Measurements from ENCODE around the gene PIK3R6. TPM values are rescaled to one million over a fixed set of nuclear protein-coding genes. Genes with fewer than 3 reads are reported as not detected.

Gene PIK3R6
- total and polyA plus RNA-seq, 10 of the 15 experiments (the other 5 are each of a cell fraction or from before 2014, with no cell fraction given): 6.7 to 146 (median 68.2) TPM

GRCh38 chr17:8861495-8862181 lies 5.8 kb downstream of the PIK3R6 start (continued):
- TF ChIP-seq PBX3 (IDR thresholded peaks at IDR 0.05; ENCODE audit: insufficient replicate concordance, low read depth, low read length): peak; percentile 28
- TF ChIP-seq RELA (IDR thresholded peaks at IDR 0.05; ENCODE audit: borderline replicate concordance, partially characterized antibody): no peak
- TF ChIP-seq, protein P1, sequence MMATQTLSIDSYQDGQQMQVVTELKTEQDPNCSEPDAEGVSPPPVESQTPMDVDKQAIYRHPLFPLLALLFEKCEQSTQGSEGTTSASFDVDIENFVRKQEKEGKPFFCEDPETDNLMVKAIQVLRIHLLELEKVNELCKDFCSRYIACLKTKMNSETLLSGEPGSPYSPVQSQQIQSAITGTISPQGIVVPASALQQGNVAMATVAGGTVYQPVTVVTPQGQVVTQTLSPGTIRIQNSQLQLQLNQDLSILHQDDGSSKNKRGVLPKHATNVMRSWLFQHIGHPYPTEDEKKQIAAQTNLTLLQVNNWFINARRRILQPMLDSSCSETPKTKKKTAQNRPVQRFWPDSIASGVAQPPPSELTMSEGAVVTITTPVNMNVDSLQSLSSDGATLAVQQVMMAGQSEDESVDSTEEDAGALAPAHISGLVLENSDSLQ (IDR thresholded peaks at IDR 0.05): peak; percentile 75
- TF ChIP-seq TCF7 (IDR thresholded peaks at IDR 0.05; ENCODE audit: borderline replicate concordance): no peak
- TF ChIP-seq ELK1 (IDR thresholded peaks at IDR 0.05; ENCODE audit: low read depth, low read length): no peak
- 0 out of 2 replicates have a peak, but pooled peaks have one; percentile 10 for TF ChIP-seq BACH1 (IDR thresholded peaks at IDR 0.05; ENCODE audit: borderline replicate concordance)
- TF ChIP-seq KLF5 (IDR thresholded peaks at IDR 0.05; ENCODE audit: partially characterized antibody): no peak
- 0 out of 2 replicates have a peak, but pooled peaks have one; percentile 1 for TF ChIP-seq NR2F1 (conservative IDR thresholded peaks at IDR 0.05)

Measured in GM12878 (cell line).